ENCODE results near the gene CLASP1. TPM values are rescaled to one million over a fixed set of nuclear protein-coding genes. Genes with fewer than 3 reads are reported as not detected.

Gene CLASP1
- total and polyA plus RNA-seq, 2 experiments from 2014 or later: 16.6 to 56.3 TPM

GRCh38 chr2:121288454-121289231, 360.6 kb downstream of the CLASP1 start:
- no peaks in the 10 kb centered on the region for H3K9me3 Mint-ChIP-seq
- no peaks in the 10 kb centered on the region for H3K36me3 ChIP-seq (ENCODE audit: insufficient read depth)
- no peaks in the 10 kb centered on the region for H3K9me2 ChIP-seq (ENCODE audit: insufficient read depth)
- no peaks in the 10 kb centered on the region for H3K36me3 Mint-ChIP-seq (ENCODE audit: low read depth)
- no peak overlapping the region for H3K4me3 ChIP-seq
- no peak for DNase-seq (ENCODE audit: low spot score)
- no peaks in the 10 kb centered on the region for H4K20me1 ChIP-seq (replicated peaks; ENCODE audit: insufficient read depth)
- peaks cover 12% of the 10 kb centered on the region for H3K4me1 Mint-ChIP-seq
- H3K27ac ChIP-seq (ENCODE audit: low read depth): no peak overlapping the region
- H3F3A ChIP-seq (replicated peaks; ENCODE audit: low read depth): no peaks in the 10 kb centered on the region
- no peak overlapping the region for H3K27ac Mint-ChIP-seq
- H2AFZ ChIP-seq: no peak overlapping the region
- peaks cover 19% of the 10 kb centered on the region for H3K27me3 ChIP-seq (ENCODE audit: insufficient read depth)
- no peak overlapping the region for H3K4me3 Mint-ChIP-seq
- H3K4me2 ChIP-seq: no peak overlapping the region
- ATAC-seq: no peak
- H3K4me1 ChIP-seq (ENCODE audit: insufficient read depth): peaks cover 5% of the 10 kb centered on the region
- H3K27me3 Mint-ChIP-seq (ENCODE audit: insufficient read depth, low read depth, poor library complexity): peaks cover 29% of the 10 kb centered on the region
- H3K79me2 ChIP-seq (replicated peaks; ENCODE audit: insufficient read depth): no peaks in the 10 kb centered on the region
- TF ChIP-seq ZNF462 (CRISPR knock-in tag; IDR thresholded peaks at IDR 0.05) (no peak), NANOG (IDR thresholded peaks at IDR 0.05; ENCODE audit: borderline replicate concordance) (no peak), EZH2 (IDR thresholded peaks at IDR 0.05; ENCODE audit: low read depth, unreplicated experiment) (no peak), STAT1 (IDR thresholded peaks at IDR 0.05; ENCODE audit: unreplicated experiment) (no peak), ZNF331 (CRISPR knock-in tag; IDR thresholded peaks at IDR 0.05; ENCODE audit: low read depth) (no peak), EZH2phosphoT487 (IDR thresholded peaks at IDR 0.05; ENCODE audit: unreplicated experiment) (no peak), REST (IDR thresholded peaks at IDR 0.05; ENCODE audit: unreplicated experiment) (no peak), POLR2AphosphoS5 (IDR thresholded peaks at IDR 0.05; ENCODE audit: low read depth) (no peak), CTCF (conservative IDR thresholded peaks at IDR 0.05; ENCODE audit: low read depth in 2 of 2) (no peak), ETS1 (IDR thresholded peaks at IDR 0.05) (no peak), CREB1 (CRISPR knock-in tag; IDR thresholded peaks at IDR 0.05; ENCODE audit: low read depth) (no peak), ZNF114 (CRISPR knock-in tag; IDR thresholded peaks at IDR 0.05) (no peak), JUNB (IDR thresholded peaks at IDR 0.05; ENCODE audit: unreplicated experiment) (no peak)
